Measurements from ENCODE around the gene SEC24D. TPM values are rescaled to one million over a fixed set of nuclear protein-coding genes. Genes with fewer than 3 reads are reported as not detected.

SEC24D gene
- total RNA-seq, 1 experiment from 2014 or later = 35.8 TPM

DNA sequence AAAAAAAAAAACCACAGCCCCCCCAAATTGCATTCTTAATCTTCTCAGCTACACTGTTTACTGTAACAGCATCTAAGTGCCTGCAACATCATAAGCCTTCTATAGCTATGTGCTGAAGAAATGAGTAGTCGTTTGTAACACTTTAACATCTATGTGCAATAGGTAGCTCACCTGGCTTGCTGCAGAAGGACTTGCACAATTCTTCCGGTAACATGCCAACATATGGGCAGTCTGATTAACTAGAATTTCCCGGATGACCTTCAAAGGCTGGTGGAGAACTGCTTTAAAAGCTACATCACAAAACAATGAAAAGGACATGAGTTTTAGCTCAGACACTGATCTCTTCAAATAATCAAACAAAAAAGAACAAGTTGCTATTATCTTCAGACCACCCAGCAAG, 97.8 kb downstream of the SEC24D start:
- TF ChIP-seq EZH2 (IDR thresholded peaks at IDR 0.05; ENCODE audit: borderline replicate concordance, low read depth, low read length, poor library complexity, severe bottlenecking) = no peak
- TF ChIP-seq CTCF (conservative IDR thresholded peaks at IDR 0.05; ENCODE audit: low read depth, low read length) = no peak
- intact Hi-C loops (cut with micrococcal nuclease; ENCODE audit: unreplicated experiment) = no loop called here
- Histone ChIP-seq H3K4me3 (ENCODE audit: low read depth, low read length, poor library complexity, severe bottlenecking) (no peak overlapping the region), H3K27ac (ENCODE audit: low read depth, low read length, poor library complexity, severe bottlenecking) (no peak overlapping the region), H3K27me3 (replicated peaks; ENCODE audit: insufficient read depth, low read depth, low read length, poor library complexity) (no peaks in the 10 kb centered on the region), H3K36me3 (ENCODE audit: insufficient read depth, low read length, poor library complexity, severe bottlenecking) (peaks cover 24% of the 10 kb centered on the region), H3K9me3 (ENCODE audit: low read depth, low read length, poor library complexity, severe bottlenecking) (no peaks in the 10 kb centered on the region), H3K4me1 (ENCODE audit: insufficient read depth, low read length, poor library complexity, severe bottlenecking) (no peaks in the 10 kb centered on the region)
- no TSS peak for BruUV-seq (replicated peaks)
- POLR2A ChIA-PET (ENCODE audit: low non-redundant PET) = no interaction called here
- CTCF ChIA-PET = interaction anchor here (0.6 kb wide), 1 partner anchor 1974 kb away, joined by 3 read pairs; no protein-coding TSS in a partner anchor
- DNase-seq (ENCODE audit: low spot score) = no peak

DNA sequence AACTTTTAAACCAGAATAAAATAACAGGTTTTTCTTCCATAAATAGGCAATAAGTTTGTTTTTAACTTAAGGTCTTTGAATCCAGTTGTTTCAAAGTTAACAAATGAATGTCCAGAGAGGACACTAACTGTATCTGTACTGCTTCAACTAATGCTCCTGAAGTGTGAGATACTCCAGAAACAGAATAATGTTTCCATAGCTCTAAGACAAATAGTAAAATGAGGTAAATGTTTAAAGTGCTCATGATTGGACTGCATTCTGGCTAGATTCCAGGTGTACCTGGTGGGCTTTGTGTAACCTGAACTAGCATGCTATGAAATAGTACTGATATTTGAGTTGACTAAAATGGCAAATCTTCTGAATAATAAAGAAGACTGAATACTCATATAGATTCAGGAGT, 99.0 kb downstream of the SEC24D start:
- peaks cover 24% of the 10 kb centered on the region for H3K36me3 ChIP-seq (ENCODE audit: insufficient read depth, low read length, poor library complexity, severe bottlenecking)
- CTCF ChIA-PET = no interaction called here
- no peaks in the 10 kb centered on the region for H3K4me1 ChIP-seq (ENCODE audit: insufficient read depth, low read length, poor library complexity, severe bottlenecking)
- H3K9me3 ChIP-seq (ENCODE audit: low read depth, low read length, poor library complexity, severe bottlenecking) = no peaks in the 10 kb centered on the region
- POLR2A ChIA-PET (ENCODE audit: low non-redundant PET) = no interaction called here
- DNase-seq (ENCODE audit: low spot score) = no peak
- TF ChIP-seq EZH2 (IDR thresholded peaks at IDR 0.05; ENCODE audit: borderline replicate concordance, low read depth, low read length, poor library complexity, severe bottlenecking) = no peak
- no peak for TF ChIP-seq CTCF (conservative IDR thresholded peaks at IDR 0.05; ENCODE audit: low read depth, low read length)
- no peak overlapping the region for H3K4me3 ChIP-seq (ENCODE audit: low read depth, low read length, poor library complexity, severe bottlenecking)
- no TSS peak for BruUV-seq (replicated peaks)
- intact Hi-C loops (cut with micrococcal nuclease; ENCODE audit: unreplicated experiment) = no loop called here
- no peaks in the 10 kb centered on the region for H3K27me3 ChIP-seq (replicated peaks; ENCODE audit: insufficient read depth, low read depth, low read length, poor library complexity)
- H3K27ac ChIP-seq (ENCODE audit: low read depth, low read length, poor library complexity, severe bottlenecking) = no peak overlapping the region

DNA sequence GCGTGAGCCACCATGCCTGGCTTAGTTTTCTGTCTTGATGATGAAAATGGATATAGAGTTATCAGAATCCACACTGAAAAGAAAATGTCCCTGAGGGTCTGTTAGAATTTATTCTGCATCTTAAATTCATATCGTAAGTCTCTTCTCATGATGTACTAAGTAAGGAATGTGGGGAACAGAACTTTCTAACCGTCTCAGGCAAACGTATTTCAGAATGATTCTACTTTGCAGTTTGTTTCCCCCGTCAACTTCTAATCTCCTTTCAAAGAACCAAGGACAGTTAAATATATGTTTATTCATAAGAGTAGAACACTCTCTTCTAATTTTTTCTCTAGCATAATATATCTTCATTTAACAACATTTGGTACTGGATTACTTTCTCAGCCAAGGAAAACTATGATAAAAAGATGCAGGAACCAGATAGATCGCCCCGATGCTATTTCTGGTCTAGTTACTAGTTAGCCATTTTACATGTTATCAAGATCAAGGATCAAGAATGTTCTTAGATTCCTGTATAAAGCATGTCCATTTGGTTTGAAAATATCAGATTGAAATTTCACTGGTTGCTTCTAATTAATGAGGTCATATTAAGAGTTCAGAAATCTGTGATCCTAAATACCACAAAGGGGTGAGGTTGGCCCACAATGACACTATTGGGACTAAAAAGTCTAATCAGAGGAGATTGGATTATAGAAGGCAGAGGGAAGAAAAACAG, 101.3 kb downstream of the SEC24D start:
- no TSS peak for BruUV-seq (replicated peaks)
- CTCF ChIA-PET = no interaction called here

More for the DNA sequence above, 101.3 kb downstream of the SEC24D start:
- no peak for TF ChIP-seq CTCF (conservative IDR thresholded peaks at IDR 0.05; ENCODE audit: low read depth, low read length)
- TF ChIP-seq EZH2 (IDR thresholded peaks at IDR 0.05; ENCODE audit: borderline replicate concordance, low read depth, low read length, poor library complexity, severe bottlenecking) = no peak
- peaks cover 17% of the 10 kb centered on the region for H3K36me3 ChIP-seq (ENCODE audit: insufficient read depth, low read length, poor library complexity, severe bottlenecking)
- intact Hi-C loops (cut with micrococcal nuclease; ENCODE audit: unreplicated experiment) = no loop called here
- POLR2A ChIA-PET (ENCODE audit: low non-redundant PET) = no interaction called here
- H3K4me3 ChIP-seq (ENCODE audit: low read depth, low read length, poor library complexity, severe bottlenecking) = no peak overlapping the region
- DNase-seq (ENCODE audit: low spot score) = no peak
- no peaks in the 10 kb centered on the region for H3K9me3 ChIP-seq (ENCODE audit: low read depth, low read length, poor library complexity, severe bottlenecking)
- no peaks in the 10 kb centered on the region for H3K4me1 ChIP-seq (ENCODE audit: insufficient read depth, low read length, poor library complexity, severe bottlenecking)
- no peaks in the 10 kb centered on the region for H3K27me3 ChIP-seq (replicated peaks; ENCODE audit: insufficient read depth, low read depth, low read length, poor library complexity)
- no peak overlapping the region for H3K27ac ChIP-seq (ENCODE audit: low read depth, low read length, poor library complexity, severe bottlenecking)

Measured in A673 (cell line).